Islet precursor cell (in vitro differentiated cells): Measurements from ENCODE around the gene GRK3.
"Not testable (repeated sequence)": the region's sequence is repeated elsewhere in the genome, so short reads cannot be mapped to it uniquely, and the experiment has no call there.

Source experiments
- DNase-seq: peaks from one replicate; pipeline ENCODE4 v3.0.0-alpha.2; 2018

The GRK3 gene

DNA sequence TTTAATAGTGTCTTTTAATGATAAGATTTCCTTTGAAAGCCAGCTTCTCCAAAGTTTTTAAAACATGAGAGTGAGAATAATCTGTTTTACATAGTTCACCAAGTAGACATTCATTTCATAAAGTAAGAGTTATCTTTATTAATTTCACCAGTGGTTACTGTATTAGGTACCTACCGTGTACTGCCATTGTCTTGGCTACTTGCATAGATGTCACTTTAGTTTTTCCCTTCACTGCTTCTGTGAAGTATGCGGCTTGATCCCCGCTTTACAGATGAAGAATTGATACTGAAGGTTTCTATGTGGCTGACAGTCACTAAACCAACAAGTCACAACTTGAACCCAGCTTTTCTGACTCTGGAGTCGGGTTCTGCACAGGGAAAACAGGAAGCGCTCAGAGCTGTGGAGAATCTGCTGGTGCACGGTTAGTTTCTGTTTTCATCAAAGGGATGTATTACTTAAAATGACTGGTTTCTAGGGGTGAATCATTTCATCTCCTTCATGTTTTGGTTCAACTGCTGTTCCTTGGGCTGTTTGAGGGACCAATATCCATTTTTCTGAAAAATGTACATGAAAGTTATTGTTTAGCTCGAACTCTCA is 138.2 kb downstream of the GRK3 start:
- no peak for DNase-seq

DNA sequence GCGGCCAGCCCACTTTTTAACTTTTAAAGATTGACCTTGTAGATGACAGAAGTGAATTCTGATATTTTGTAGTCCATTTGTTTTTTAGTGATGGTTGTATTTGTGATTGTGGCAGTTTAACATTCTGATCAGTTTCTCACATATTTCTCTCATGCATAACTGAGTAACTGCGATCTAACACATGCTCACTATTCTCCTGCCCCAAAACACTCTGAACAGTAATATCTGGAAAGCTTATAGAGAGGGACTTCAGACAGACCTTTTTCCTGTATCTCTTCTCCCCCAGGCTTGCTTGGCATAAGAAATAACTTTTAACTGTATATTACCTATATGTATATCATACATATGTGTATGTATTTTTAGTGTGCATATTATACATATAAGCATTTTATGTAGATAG is 140.2 kb downstream of the GRK3 start:
- DNase-seq, result no peak

DNA sequence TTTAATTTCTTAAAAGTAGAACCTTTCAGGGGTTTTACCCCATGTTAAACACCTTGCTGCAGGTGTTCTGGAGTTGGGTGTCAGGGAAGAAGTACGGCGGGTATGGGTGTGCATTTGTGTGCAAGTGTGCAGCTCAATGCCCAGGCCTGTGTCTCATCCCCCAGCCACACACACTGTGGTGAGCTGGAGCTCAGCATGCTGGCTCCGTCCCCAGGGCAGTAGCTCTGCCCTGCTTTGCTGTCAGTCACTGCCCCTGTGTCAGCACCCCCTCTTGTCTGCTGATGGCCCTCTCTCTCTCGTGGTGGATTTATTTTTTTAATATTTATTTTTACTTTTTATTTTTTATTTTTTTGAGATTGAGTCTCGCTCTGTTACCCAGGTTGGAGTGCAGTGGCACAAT is 141.7 kb downstream of the GRK3 start:
- no peak for DNase-seq

DNA sequence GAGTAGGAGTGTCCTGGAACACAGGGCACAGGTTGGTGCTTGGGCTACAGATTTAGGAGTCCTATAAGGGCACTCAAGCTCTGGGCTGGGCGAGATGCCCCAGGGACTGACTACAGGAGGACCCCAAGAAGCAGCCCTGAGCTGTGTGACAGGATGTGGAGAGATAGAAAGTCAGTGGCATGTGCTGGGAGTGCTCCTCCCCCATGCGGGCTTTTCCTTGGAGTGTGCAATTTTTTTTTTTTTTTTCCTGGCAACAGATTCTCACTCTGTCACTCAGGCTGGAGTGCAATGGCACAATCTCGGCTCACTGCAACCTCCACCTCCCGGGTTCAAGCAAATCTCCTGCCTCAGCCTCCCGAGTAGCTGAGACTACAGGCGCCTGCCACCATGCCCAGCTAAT is 144.0 kb downstream of the GRK3 start:
- not testable (repeated sequence) for DNase-seq

DNA sequence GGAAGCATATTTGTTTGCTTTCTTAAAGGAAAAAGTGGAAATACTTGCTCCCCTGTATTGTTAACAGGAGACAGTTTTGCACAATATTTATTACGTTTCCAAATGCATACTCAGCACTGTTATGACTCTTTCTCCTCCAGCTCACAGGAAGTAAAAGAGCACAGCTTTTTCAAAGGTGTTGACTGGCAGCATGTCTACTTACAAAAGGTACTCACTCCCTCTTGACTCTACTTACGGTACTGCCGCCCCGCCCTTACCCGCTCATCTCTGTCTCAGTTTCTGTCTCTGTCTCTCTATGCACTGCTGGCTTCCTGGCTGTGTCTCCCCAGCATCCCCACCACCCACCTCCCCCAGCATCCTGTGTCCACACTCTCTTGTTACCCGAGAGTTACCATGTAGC is 145.3 kb downstream of the GRK3 start:
- no peak for DNase-seq

DNA sequence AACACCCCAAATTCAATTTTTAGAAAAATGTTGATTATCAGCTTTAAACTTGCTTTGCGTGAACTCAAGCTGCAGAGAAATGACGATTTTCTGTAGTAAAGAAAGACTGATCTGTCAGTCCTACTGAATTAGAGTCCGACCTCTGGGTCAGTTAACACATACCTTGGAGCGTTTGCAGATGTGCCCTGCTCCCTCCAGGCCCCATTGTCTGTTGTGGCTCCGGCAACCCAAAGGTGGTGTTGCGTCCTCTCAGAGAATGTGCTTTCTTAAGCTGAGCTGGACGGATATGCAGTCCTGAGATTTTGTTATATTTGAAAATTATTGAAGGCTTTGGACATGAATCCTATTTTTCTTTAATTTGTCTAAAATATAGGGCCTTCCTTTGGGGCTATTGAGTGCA is 146.0 kb downstream of the GRK3 start:
- no peak for DNase-seq

DNA sequence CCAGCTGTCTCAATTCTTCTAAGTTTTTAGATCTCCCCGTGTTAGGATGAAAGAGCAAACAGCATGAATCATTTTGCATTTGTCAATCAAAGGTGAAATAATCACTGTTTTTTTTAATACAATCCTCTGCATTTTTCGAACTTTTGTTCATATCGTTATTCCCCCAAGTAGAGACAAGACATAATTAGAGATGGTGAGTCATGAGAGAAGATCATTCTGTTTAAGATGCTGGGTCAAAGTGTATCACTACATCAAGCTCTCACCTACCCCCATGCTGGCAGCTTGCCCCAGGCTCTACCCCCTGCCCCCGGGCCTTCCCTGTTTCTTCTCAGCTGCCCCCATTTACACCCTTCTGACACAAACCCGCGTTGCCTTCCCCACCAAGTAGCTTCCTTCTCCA is 147.0 kb downstream of the GRK3 start:
- no peak for DNase-seq

DNA sequence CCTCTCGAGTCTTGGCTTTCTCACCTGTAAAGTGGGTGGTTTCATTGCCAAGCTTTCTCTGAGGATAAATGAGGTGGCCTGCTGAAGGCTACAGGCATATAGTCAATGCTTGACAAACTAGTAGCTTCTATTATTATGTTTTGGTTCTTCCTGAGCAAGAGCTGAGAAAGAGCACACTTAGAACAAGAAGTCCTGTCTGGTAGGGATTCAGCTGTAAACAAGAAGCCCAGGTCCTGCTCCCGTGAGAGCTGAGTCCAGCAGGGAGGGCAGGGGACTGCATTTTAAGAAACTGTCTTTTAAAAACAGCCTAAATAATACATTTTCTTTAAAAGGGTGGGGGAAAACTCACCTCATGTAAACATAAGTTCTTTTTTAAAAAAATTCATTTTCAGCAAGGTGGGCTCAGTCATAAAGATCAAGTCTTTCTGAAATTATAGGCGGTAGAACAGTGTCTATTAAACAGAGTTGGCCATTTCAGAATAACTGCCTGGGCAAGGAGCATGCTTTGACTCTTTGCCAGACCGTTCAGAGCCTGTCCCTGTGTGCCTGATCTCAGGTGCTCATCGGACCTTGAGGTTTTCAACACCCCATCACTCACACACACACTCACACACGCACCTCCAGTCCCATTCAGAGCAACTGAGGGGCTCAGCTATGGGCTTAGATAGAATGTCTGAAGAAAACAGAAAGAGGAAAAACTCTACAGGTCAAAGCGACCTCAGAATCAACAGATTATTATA is 148.4 kb downstream of the GRK3 start:
- DNase-seq, result no peak

DNA sequence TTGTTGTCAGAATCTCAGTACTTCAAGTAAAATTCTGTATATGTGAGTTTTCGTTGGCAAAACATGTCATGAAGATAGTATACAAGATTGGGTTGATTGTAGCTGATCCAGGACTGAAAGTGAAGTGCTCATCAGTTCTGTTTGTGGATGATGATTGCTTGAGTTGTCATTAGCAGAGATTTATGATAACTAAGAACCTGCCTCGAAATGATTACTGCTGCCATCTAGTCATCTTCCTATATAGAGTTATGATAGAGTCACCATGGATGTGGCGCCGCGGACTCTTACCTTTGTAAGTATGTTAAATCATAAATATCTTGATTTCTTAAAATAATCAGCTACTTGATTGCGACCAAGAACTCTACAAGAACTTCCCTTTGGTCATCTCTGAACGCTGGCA is 149.6 kb downstream of the GRK3 start:
- no peak for DNase-seq

DNA sequence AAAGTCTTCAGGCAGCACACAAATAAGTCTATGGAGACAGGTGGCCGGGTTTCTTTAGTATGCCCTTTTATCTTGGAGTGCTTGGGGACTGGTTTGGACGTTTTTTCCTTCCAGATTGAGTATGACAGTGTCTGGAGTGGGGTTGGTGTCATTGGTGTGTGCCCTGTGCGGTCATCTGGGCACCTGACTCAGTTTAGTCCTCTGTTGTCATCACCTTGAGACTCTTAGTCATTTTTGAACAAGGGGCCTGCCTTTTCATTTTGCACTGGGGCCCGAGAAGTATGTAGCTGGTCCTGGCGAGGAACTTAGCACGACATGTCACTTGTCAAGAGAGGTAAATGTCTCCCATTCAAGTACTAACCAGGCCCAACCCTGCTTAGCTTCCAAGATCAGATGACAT is 150.3 kb downstream of the GRK3 start:
- DNase-seq, result no peak

DNA sequence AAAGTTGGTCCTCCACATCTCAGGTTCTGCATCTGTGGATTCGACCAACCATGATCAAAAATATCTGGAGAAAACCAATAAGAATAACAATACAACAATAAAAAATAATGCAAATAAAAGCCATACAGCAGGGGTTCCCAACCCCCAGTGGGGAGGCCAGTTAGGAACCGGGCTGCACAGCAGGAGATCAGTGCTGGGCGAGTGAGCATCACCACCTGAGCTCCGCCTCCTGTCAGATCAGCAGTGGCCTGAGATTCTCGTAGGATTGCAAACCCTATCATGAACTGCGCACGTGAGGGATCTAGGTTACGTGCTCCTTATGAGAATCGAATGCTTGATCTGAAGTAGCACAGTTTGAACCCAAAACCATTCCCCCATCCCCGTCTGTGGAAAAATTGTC is 152.2 kb downstream of the GRK3 start:
- no peak for DNase-seq

DNA sequence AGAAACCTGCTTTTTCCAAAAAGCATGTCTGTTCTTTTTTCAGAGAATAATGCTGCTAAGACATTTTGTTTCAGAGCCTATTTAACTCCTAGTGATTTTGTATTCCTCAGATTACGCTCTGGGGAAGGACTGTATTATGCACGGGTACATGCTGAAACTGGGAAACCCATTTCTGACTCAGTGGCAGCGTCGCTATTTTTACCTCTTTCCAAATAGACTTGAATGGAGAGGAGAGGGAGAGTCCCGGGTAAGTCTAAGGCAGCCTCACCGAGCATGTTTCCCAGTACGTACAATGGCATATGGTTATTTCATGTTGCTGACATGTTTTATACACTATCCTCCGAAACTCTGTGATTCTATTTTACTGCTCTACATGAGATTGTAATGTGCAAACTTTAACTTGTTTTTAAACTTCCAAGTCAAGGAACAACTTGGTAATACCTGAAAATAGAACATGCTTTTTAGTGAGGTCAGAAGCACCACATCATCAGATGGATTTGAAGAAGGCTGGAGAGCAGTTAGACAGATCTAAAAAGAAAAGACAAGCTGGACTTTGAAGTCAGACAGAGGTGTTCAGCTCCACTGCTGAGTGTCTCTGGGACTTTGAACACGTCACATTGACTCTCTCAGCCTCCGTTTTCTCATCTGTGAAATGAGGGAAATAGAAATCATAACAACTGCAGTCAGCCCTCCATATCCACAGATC is 153.8 kb downstream of the GRK3 start:
- DNase-seq, result no peak

DNA sequence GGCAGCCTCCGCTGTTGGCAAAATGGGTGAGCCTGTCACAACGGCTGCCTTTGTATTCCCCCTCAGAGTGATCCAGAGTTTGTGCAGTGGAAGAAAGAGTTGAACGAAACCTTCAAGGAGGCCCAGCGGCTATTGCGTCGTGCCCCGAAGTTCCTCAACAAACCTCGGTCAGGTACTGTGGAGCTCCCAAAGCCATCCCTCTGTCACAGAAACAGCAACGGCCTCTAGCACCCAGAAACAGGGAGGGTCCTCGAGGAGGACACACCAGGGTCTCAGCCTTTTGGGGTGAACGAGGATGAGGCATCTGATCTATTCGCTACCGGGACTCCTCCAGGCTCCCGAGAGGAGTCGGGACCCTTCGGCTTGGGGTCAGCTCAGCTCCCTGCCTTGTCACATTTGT is 157.7 kb downstream of the GRK3 start:
- DNase-seq, result no peak

DNA sequence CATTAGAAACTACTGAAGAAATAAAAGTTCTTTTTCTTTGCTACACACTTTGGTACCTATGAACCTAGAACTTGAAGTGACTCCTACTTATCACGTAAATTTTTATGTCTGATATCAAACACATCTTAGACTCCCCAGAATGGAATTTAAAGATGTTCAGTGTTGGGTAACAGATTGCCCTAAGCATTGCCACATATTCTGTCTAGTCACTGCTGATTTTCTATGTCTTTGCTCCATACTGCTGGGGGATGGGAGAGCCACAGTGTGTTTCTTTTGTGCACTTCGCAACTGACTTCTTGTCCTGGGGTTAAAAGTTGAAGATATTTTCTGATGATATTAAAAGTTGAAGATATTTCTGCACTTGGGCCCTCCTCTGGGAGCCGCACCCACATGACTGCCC is 158.2 kb downstream of the GRK3 start:
- DNase-seq, result no peak

DNA sequence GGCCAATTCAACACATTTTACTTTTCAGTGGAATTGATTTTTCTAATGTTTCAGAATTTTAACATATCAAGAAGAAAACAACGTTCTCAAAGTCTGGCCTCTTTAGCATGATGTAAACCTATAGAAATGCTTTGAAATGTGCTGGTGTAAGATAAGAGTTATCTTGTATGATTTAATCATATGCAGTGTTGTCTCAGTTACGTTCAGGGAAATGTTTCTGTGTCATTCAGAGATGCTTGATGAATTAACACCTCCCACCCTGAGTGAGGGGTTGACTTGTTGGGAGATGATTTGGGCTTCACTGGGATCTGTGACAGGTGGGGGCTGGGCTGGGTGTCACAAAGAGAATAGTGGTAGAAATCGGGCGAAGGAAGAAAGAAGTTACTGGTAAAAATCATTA is 161.8 kb downstream of the GRK3 start:
- peak; percentile 32 for DNase-seq

DNA sequence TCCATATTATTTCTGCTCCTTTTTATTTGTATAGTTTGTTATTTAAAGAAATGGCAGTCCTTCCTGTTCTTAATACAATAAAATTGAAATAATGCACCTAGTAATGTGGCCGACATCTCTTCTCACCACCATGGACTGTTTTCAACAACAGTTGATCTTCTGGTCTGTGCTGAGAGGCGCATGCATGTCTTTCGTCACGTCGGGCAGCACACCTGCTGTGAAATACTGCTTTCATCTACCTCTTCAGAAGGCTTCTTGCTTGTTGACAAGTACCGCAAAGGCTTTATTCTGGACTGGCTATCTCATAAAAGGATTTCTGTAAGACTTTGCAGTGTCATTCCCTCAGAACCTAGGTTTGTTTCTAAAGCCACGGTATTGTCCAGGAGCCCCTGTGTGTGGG is 163.6 kb downstream of the GRK3 start:
- DNase-seq, result peak; percentile 41

DNA sequence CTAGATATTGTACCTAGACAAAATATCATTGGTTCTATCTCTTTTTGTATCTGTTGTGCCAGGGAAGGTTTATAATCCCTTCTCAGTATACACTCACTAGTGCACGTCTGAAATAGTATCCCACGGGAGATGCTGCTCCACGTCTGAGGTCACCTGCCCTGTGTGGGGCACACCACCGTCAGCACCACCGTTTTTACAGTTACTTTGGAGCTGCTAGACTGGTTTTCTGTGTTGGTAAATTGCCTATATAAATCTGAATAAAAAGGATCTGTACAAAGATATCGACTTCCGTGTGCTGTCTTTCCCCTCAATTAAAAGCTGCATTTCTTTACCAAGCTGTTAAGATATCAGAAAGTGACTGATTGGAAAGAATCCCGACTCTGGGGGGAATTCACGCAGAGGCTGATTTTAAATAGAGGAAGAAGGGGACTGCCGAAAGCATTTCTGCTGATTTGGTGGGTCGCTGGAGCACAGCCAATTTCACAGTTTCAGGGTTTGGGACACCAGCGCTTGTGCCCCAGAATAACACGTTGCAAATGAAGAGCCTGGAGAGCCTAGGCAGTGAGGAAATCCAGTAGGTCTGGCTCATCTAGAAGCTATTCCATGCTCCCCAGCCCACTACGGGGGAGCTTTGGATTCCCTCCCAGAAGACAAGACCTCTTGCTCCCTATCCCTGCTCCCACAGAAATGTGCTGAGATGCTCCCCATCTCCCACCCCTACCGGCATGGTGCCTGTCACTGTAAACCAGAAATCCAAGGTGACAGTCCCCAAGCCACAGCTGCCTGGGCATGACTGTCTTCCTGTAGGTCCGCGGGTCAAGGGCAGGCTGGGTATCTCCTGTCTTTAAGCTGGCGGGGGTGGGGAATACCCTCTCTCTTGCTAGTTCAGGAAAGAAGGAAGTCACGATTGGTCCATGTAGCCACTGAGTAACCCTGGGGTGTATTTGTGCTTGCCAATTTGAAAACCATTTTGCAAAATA is 164.8 kb downstream of the GRK3 start:
- peak; percentile 41 for DNase-seq

DNA sequence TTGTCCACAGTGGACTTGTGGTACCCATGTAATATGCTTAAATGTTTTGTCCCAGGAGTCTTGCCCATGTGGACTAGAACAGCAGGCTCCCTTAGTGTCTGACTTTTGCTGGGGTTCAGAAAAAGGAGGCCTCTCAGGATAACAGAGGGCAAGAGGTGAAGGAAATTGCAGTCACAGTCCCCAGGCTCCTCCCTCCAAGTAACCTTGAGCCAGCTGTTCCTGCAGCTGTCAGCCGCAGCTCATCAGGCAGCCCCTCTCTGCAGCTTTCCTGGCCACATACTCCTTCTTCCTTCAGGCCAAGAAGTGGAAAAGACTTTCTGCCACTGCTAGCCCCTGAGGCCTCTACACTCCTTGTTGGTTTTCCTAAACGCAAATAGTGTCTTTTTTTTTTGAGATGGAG is 171.2 kb downstream of the GRK3 start:
- DNase-seq, result no peak

DNA sequence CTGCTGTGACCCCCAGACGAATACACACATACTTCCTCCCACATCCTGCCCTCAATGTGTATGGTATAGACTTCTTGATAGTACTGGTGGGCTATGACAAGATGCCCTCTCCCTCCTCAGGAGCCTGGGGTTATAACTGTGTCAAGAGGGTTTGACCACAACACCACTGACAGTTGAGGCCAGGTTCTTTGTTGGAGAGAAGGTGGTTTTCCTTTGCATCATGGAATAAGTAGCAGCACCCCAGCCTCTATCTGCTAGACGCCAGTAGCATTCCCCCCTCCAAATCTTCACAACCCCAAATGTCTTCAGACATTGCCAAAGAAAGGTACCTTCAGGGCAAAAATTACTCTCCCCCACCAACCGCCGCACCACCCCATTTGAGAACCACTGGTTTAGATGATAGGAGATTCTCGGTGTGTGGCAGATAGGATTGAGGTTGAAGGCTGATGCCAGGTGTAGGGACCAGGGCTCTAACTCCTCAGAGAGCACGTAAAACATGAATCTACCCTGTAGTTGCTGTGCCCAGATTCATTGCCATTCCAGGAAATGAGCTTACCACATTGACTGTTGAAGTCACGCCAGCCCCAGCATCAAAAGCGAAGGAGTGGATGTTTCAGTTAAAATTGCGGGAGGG is 172.0 kb downstream of the GRK3 start:
- DNase-seq, result no peak

DNA sequence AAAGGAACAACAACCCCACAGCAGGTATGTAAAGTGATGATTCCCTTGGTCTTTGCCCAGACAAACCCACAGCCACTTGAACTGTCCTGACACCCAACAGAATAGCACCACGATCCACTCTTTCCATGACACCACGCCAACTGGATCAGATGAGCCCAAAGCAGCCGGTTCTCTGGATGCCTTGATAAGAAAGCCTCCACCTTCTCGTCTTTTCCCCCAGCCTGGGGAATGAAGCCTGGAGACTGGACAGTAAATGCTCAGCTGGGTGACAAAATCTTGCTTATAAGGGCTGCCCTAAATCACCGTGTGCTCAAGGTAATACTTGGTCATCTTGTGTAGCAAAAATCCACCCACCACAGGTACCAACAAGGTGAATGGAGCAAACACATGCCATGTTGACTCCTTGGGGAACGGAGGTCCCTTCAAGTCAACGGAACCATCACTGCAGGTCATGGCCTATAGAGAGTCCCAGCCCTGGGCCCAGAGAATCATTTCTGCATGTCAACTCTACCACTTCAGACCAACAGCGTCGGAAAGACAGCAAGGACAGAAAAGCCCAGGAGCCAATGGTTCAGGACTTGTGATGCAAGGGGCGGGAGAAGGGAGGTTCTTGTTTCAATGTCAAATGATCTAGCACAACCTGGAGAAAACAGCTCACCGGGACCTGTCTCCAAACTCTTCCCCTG is 175.3 kb downstream of the GRK3 start:
- DNase-seq, result no peak

DNA sequence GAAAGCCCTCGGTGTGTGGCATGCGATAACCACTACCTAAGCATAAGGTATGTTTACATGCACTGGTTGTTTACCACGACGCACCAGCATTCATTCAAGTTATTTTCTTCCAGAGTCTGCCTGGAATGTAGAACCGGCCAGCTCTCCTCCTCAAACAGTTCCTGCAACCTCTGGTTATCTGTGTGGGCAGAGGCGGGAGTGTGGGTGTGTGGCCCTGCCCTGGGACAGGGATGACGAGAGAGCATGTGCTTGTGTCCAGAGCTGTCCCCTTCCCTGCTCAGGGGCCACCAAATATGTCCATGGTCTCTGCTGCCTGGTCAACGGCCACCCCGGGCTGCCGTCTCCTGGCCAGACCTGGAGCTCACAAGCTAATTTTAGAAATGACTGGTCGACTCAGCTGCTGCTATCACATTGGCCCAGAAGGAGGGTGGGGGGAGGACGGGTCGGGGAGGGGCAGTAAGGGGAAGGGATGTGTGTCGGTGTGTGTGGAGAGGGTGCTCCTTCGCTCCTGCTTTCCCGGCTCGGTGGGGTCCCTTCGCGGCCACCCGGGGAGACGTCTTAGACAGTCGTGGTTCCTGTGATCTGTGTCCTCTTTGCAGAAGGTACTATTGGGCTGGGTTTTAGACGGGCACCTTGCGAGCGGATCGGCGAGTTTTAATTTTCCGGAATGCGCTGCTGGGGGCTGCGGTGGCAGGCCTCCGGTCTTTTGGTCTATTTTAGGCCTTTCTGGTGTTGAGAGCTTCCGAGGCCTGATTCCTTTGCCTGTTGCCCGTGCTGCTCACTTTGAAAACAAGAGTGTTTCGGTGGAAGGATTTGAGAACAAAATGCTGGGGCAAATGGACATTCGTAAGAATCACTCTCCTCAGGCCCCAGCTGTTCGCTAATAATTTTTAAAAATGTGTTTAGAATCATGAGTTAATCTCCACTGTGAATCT is 177.5 kb downstream of the GRK3 start, which contains the start of gene MYO18B:
Gene MYO18B, plus strand, starts transcription at position 497 of the 935 bp plus-strand sequence. CDS start 18,905 bp downstream, outside the sequence.
- peak; percentile 68 for DNase-seq
